SK-N-MC (cell line): ENCODE data around the gene LACRT.
"Not testable (repeated sequence)": the region's sequence is repeated elsewhere in the genome, so short reads cannot be mapped to it uniquely, and the experiment has no call there.

Source experiments
- DNase-seq: peaks from one replicate; pipeline ENCODE4 v3.0.0-alpha.2; 2011; ENCODE audit warnings: low read depth, low spot score
- H3K27ac ChIP-seq: fragments of 200-600 bp; sonication (generic); 2 replicates; pipeline ENCODE4 v1.5.1; 2016; ENCODE audit warnings: mixed run types
- H3K36me3 ChIP-seq: fragments of 200-600 bp; sonication (generic); 2 replicates; pipeline ENCODE4 v1.6.1; 2017; ENCODE audit warnings: antibody characterized with exemption, low read length, mixed read lengths; ENCODE audit not compliant: insufficient read depth
- H3K4me3 ChIP-seq: fragments of 200-600 bp; sonication (generic); 2 replicates; pipeline ENCODE4 v1.5.1; 2016
- H3K9ac ChIP-seq: fragments of 200-600 bp; sonication (generic); 2 replicates; pipeline ENCODE4 v1.8.0; 2017; ENCODE audit warnings: mixed run types, mixed read lengths; ENCODE audit not compliant: insufficient read length
- H3K9me3 ChIP-seq: fragments of 200-600 bp; sonication (generic); 2 replicates; pipeline ENCODE4 v1.6.1; 2017; ENCODE audit warnings: low read depth, mild to moderate bottlenecking, antibody characterized with exemption, low read length, moderate library complexity, mixed read lengths
- EZH2 ChIP-seq: fragments of 200-600 bp; sonication (generic); IDR thresholded peaks from one replicate; pipeline ENCODE4 v1.6.1; 2017; ENCODE audit warnings: antibody characterized with exemption
- FOXP2 ChIP-seq: optimal IDR thresholded peaks from 2 replicates; pipeline ENCODE3; 2011; ENCODE audit warnings: mild to moderate bottlenecking, moderate library complexity; ENCODE audit not compliant: insufficient read depth; ENCODE audit errors: extremely low read length, control extremely low read depth
- POLR2AphosphoS5 ChIP-seq: IDR thresholded peaks from 2 replicates; pipeline ENCODE4 v1.6.1; 2012; ENCODE audit warnings: mild to moderate bottlenecking, low read depth, low read length, borderline replicate concordance

The LACRT gene

DNA sequence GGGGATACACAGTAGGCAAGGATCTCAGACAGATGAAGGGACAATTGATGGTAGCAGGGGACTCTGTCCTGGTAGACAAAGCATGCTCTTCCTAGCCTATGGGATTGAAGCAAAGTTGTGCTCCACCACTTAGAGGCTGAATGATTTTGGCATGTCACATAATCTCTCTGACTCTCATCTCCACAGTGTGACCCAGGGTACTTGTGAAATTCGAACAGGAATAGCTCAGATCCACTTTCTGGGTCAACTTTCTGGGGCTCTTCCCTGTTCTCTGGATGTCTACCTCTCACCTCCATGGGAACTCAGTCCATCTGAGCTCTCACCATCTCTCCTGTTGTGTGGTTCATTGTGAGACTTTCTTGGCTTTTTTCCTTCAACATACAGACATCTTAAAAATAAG, 15.1 kb upstream of the LACRT start:
- no peaks in the 10 kb centered on the region for H3K9me3 ChIP-seq
- H3K9ac ChIP-seq = no peak overlapping the region
- no peaks in the 10 kb centered on the region for H3K36me3 ChIP-seq
- no peak for DNase-seq
- no peak overlapping the region for H3K4me3 ChIP-seq
- H3K27ac ChIP-seq = no peak overlapping the region
- no peak for TF ChIP-seq FOXP2
- no peak for TF ChIP-seq POLR2AphosphoS5
- TF ChIP-seq EZH2 = no peak

DNA sequence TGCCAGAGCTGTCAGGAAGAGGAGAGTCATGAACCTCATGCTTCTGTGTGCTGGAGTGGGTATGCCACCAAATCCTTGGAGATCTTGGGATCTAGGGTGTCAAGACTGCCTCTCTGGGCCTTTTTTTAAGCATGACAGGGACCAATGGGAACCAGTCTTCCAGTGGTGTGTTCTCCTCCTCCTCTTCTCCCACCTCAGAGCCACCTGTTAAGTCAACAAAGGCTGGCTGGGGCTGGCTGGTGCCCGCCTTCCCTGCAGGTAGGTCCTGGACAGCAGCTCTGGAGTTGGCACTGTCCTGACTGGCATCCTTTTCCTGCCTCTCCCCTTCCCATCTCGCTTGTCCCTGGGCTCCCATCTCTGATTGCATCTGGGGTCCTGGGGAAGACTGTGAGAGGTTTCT, 13.6 kb upstream of the LACRT start, which contains the start of gene DCD:
DCD (minus strand) TSS at position 101 of the 400 bp plus-strand sequence; CDS start at position 39, 62 bp downstream.
- Histone ChIP-seq H3K4me3 (no peak within 1 kb of the TSS), H3K36me3 (no peaks in the 10 kb centered on the region), H3K9ac (no peak within 1 kb of the TSS), H3K9me3 (no peaks in the 10 kb centered on the region), H3K27ac (no peak within 1 kb of the TSS)
- no peak for DNase-seq
- TF ChIP-seq FOXP2 (no peak), POLR2AphosphoS5 (no peak), EZH2 (no peak)

DNA sequence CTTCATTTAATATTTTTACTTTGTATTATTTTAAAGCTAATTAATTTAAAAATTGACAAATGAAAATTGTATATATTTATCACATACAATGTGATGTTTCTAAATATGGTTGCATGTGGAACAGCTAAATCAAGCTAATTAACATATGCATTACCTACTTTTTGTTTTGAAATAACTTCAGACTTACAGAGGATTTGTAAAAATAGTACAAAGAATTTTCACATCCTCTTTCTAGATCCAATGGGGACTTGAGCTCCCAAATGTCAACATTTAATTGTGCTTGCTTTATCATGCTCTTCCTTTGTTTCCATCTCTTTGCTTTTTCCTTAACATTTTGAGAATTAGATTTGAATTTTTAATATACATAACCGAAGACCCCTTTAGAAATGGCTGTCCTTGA, 6.9 kb upstream of the LACRT start:
- H3K4me3 ChIP-seq = no peak overlapping the region
- no peak overlapping the region for H3K27ac ChIP-seq
- no peaks in the 10 kb centered on the region for H3K9me3 ChIP-seq
- no peaks in the 10 kb centered on the region for H3K36me3 ChIP-seq
- no peak overlapping the region for H3K9ac ChIP-seq
- TF ChIP-seq FOXP2 (no peak), EZH2 (no peak), POLR2AphosphoS5 (no peak)
- no peak for DNase-seq

DNA sequence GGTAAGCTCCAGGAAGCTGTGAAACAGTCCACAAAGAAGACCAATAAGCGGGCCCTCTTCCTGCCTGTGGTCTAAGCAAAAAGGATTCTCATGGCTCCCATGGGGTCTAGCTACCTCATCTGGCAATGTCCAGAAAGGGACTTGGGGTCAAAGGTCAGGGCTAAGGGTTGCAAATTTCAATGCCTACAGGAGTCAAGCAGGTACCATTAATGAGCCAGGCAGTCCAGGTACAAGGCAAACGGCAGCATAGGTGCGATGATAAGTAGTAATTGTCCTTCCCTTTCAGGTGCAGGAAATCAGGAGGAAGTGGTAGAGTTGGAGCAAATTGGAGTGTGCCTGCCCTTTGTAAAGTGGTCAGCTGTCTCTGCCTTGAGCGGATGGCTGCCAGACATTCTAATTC, 6.4 kb upstream of the LACRT start:
- TF ChIP-seq FOXP2 (no peak), POLR2AphosphoS5 (no peak)
- no peak overlapping the region for H3K9ac ChIP-seq
- DNase-seq = no peak

DNA sequence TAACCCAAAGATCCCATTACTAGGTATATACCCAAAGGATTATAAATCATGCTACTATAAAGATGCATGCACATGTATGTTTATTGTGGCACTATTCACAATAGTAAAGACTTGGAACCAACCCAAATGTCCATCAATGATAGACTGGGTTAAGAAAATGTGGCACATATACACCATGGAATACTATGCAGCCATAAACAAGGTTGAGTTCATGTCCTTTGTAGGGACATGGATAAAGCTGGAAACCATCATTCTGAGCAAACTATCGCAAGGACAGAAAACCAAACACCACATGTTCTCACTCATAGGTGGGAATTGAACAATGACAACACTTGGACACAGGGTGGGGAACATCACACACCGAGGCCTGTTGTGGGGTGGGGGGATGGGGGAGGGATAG, 4.4 kb upstream of the LACRT start:
- not testable (repeated sequence) for H3K4me3 ChIP-seq, H3K9ac ChIP-seq

More for the DNA sequence above, 6.4 kb upstream of the LACRT start:
- no peak overlapping the region for H3K4me3 ChIP-seq
- H3K9me3 ChIP-seq = no peaks in the 10 kb centered on the region
- no peaks in the 10 kb centered on the region for H3K36me3 ChIP-seq
- no peak overlapping the region for H3K27ac ChIP-seq

DNA sequence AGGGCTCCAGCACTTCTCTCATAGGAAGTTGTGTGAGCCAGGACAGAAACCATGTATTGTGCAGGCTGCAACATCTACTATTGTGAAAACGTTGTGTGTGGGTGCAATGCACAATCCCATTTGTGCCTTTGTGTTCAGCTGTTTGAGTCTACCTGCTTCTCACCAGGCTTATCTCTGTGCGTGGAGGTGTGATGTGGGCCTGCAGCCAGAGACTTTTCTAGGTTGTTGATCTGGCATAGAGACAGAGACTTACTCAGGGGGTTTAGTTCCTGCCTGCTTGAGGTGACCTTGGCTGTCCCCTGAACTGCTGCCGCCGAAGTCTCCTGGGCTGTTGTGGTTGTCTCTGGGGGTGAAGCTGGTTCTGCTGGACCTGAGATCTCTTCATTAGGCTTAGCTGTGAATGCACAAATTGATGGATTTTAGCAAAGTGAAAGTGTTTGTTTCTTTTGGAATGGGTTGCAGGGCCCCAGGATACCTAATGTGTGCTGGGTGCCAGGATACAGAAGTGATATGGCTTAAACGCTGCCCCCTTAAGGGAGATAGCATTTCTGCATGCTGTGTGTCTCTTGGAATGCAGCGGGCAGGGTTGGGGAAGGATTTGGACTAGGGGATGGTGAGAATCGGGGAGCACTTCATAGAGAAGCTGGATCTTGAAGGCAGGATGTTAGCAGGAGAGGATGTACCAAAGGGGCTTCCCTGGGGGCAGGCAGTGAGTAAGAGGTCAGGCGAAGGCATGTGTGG, 2.5 kb downstream of the LACRT start:
- Histone ChIP-seq H3K36me3 (peaks cover 33% of the 10 kb centered on the region), H3K9me3 (peaks cover 17% of the 10 kb centered on the region; the same call in 1 of the 2 replicates), H3K9ac (no peak overlapping the region), H3K27ac (no peak overlapping the region), H3K4me3 (no peak overlapping the region)
- no peak for DNase-seq
- TF ChIP-seq EZH2 (no peak), POLR2AphosphoS5 (no peak), FOXP2 (no peak)

More for the DNA sequence above, 4.4 kb upstream of the LACRT start:
- not testable (repeated sequence) for H3K9me3 ChIP-seq, H3K27ac ChIP-seq, H3K36me3 ChIP-seq, DNase-seq

DNA sequence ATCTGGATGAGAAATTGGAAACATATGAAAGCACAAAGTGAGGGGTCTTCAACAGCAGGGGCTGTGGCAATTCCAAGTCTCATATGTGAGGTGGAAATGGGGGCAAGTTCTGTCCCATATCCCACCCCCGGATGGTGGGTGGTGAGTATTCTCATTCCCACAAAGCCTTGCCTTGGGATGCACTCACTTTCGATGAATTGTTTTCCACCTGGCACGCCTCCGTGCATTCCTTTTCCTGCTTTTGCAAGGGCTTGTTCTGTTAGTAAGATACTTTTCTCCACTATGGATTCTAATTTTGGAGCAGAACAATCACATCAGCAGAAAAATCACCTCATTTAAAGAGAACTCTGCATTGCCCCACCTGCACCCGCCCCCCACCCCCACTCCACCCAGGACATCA, 3.1 kb downstream of the LACRT start:
- H3K4me3 ChIP-seq = no peak overlapping the region
- H3K9me3 ChIP-seq = peaks cover 18% of the 10 kb centered on the region; the same call in 1 of the 2 replicates
- no peak overlapping the region for H3K9ac ChIP-seq
- peaks cover 33% of the 10 kb centered on the region for H3K36me3 ChIP-seq
- DNase-seq = no peak
- H3K27ac ChIP-seq = no peak overlapping the region
- no peak for TF ChIP-seq POLR2AphosphoS5
- TF ChIP-seq EZH2 = no peak
- no peak for TF ChIP-seq FOXP2

DNA sequence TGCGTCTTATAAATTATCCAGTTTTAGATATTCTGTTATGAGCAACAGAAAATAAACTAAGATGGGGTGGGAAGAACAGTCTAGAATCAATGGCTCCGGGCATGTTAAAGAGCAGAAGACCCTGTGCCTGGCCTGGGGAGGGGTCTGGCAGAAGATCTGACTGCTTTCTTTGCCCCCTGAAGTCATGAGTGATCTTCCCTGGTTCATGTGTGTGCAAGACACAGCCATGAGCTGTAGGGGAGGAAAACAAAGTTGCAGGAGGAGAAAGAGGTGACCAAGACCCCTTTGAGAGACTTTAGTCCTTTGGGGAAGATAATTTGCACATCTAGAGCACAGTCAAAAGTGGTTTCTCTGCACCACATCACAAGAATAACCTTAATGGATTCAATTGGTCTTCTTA, 4.8 kb downstream of the LACRT start:
- H3K27ac ChIP-seq = no peak overlapping the region
- no peak overlapping the region for H3K9ac ChIP-seq
- TF ChIP-seq POLR2AphosphoS5 = no peak
- TF ChIP-seq FOXP2 = no peak
- TF ChIP-seq EZH2 = no peak
- H3K4me3 ChIP-seq = no peak overlapping the region
- no peak for DNase-seq
- H3K9me3 ChIP-seq = peaks cover 18% of the 10 kb centered on the region; the same call in 1 of the 2 replicates
- peaks cover 33% of the 10 kb centered on the region for H3K36me3 ChIP-seq

DNA sequence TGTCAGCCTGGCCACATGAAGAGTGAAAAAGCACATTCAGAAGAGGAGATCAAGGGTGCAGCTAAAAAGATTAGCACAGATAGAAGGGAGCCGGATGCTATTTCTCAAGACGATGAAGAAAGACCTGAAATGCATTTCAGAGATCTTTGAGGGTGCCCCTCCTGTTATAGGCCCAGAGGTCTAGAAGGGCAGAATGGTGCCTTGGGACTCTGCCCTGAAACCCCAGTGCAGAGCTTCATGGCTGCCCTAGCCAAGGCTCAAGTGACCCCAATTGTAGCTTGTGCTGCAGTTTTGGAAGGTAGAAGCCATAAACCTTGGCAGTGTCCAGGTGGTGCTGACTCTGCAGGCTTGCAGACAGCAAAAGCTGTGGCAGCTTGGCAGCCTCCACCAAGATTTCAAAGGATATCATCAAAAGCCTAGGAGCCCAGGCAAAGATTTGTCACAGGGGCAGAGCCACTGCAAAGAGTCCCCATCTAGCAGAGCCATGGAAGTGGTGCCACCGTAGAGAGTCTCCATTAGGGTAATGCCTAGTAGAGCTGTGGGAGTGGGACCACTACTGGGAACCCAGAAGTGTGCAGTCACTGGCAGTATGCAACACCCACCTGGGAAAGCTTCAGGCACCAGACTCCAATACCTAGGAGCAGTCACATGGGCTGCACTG, 6.4 kb downstream of the LACRT start:
- DNase-seq = no peak
- Histone ChIP-seq H3K27ac (no peak overlapping the region), H3K9ac (no peak overlapping the region), H3K36me3 (peaks cover 33% of the 10 kb centered on the region), H3K9me3 (peaks cover 18% of the 10 kb centered on the region; the same call in 1 of the 2 replicates), H3K4me3 (no peak overlapping the region)
- TF ChIP-seq POLR2AphosphoS5 (no peak), EZH2 (no peak), FOXP2 (no peak)
